Endothelial cell of umbilical vein (primary cell): ENCODE measurements around the gene DISP2.

ENCODE experiments used
- EZH2 ChIP-seq: IDR thresholded peaks from 2 replicates; pipeline ENCODE4 v1.6.1; 2012; ENCODE audit warnings: borderline replicate concordance, low read depth, mild to moderate bottlenecking, moderate library complexity, low read length, inconsistent platforms; ENCODE audit not compliant: severe bottlenecking
- GATA2 ChIP-seq: IDR thresholded peaks from 2 replicates; pipeline ENCODE4 v1.7.0; 2011; ENCODE audit warnings: low read depth, mild to moderate bottlenecking, moderate library complexity, mixed read lengths, low read length; ENCODE audit not compliant: insufficient read length, insufficient read depth
- JUN ChIP-seq: IDR thresholded peaks from 2 replicates; pipeline ENCODE4 v1.6.1; 2011; ENCODE audit warnings: borderline replicate concordance, low read depth; ENCODE audit not compliant: insufficient read length, insufficient read depth
- POLR2A ChIP-seq: IDR thresholded peaks from 2 replicates; pipeline ENCODE4 v1.6.1; 2012; ENCODE audit warnings: low read depth, mild to moderate bottlenecking, control low read depth, low read length
- POLR2AphosphoS5 ChIP-seq: IDR thresholded peaks from 2 replicates; pipeline ENCODE4 v1.6.1; 2012; ENCODE audit warnings: low read depth, mild to moderate bottlenecking, control low read depth, low read length, moderate library complexity; ENCODE audit not compliant: insufficient read depth
- TF ChIP-seq, protein P1 (sequence below), 2 donors: IDR thresholded peaks; 1 replicate in 1 of 2; 2 replicates in 1 of 2; pipeline ENCODE4 v1.5.1; 2011; ENCODE audit warnings: low read length in 2 of 2, mild to moderate bottlenecking in 2 of 2, moderate library complexity in 2 of 2, control low read depth in 1 of 2, inconsistent platforms in 1 of 2, low read depth in 1 of 2; ENCODE audit not compliant: insufficient read depth in 1 of 2; ENCODE audit errors: extremely low read depth in 1 of 2

DNA sequence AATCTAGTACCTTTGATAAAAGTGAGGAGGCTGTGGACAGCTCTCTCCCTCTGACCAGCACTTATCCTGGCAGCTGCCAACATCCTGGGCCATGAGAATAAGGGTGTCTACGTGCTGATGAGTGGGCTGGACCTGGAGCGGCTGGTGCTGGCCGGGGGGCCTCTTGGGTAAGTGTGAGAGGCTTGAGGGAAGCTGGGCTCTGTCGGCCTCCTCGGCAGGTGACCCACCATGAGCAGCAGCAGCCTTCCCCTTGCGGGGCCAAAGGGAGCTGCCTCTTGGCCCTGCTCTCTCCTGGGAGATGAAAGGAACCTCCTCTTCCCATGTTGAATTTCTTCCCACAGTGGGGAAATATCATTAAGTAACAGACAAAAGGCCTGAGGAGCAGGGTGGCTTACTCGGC is 56.8 kb downstream of the DISP2 start:
- TF ChIP-seq POLR2A = no peak
- no peak for TF ChIP-seq GATA2
- TF ChIP-seq POLR2AphosphoS5 = no peak
- TF ChIP-seq, protein P1, sequence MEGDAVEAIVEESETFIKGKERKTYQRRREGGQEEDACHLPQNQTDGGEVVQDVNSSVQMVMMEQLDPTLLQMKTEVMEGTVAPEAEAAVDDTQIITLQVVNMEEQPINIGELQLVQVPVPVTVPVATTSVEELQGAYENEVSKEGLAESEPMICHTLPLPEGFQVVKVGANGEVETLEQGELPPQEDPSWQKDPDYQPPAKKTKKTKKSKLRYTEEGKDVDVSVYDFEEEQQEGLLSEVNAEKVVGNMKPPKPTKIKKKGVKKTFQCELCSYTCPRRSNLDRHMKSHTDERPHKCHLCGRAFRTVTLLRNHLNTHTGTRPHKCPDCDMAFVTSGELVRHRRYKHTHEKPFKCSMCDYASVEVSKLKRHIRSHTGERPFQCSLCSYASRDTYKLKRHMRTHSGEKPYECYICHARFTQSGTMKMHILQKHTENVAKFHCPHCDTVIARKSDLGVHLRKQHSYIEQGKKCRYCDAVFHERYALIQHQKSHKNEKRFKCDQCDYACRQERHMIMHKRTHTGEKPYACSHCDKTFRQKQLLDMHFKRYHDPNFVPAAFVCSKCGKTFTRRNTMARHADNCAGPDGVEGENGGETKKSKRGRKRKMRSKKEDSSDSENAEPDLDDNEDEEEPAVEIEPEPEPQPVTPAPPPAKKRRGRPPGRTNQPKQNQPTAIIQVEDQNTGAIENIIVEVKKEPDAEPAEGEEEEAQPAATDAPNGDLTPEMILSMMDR (IDR thresholded peaks at IDR 0.05; ENCODE audit: extremely low read depth in 1 of 2, insufficient read depth in 1 of 2, low read depth in 1 of 2, low read length in 2 of 2) = no peak
- TF ChIP-seq JUN = no peak
- no peak for TF ChIP-seq EZH2
